ENCODE measurements around the gene FBXO8. TPM values are rescaled to one million over a fixed set of nuclear protein-coding genes. Genes with fewer than 3 reads are reported as not detected.
A peak's percentile ranks its signal among the peaks of the same experiment; 100 is the strongest.
"Not testable (repeated sequence)": the region's sequence is repeated elsewhere in the genome, so short reads cannot be mapped to it uniquely, and the experiment has no call there.

The FBXO8 gene
- total RNA-seq, 1 experiment from 2014 or later = 9.9 TPM

- Histone ChIP-seq H3K4me1 (no peaks in the 10 kb centered on the region), H3K4me3 (no peak overlapping the region), H3K36me3 (no peaks in the 10 kb centered on the region), H3K27me3 (no peaks in the 10 kb centered on the region), H3K9me3 (replicated peaks) (no peaks in the 10 kb centered on the region), H3K27ac (no peak overlapping the region)
- no peak for DNase-seq
Observed at GRCh38 chr4:174274436-174274835, 9.0 kb downstream of the FBXO8 start.

GRCh38 chr4:174273930-174274329 lies 9.5 kb downstream of the FBXO8 start:
- H3K27ac ChIP-seq = no peak overlapping the region
- no peak overlapping the region for H3K4me3 ChIP-seq
- no peaks in the 10 kb centered on the region for H3K36me3 ChIP-seq
- no peaks in the 10 kb centered on the region for H3K27me3 ChIP-seq
- no peak for DNase-seq
- no peaks in the 10 kb centered on the region for H3K4me1 ChIP-seq
- no peaks in the 10 kb centered on the region for H3K9me3 ChIP-seq (replicated peaks)

- Histone ChIP-seq H3K4me1 (no peaks in the 10 kb centered on the region), H3K9me3 (replicated peaks) (no peaks in the 10 kb centered on the region), H3K36me3 (no peaks in the 10 kb centered on the region), H3K4me3 (no peak overlapping the region), H3K27me3 (no peaks in the 10 kb centered on the region), H3K27ac (no peak overlapping the region)
- DNase-seq = no peak
Observed at GRCh38 chr4:174266416-174266815, 17.1 kb downstream of the FBXO8 start.

GRCh38 chr4:174265916-174266315 lies 17.6 kb downstream of the FBXO8 start:
- H3K4me1 ChIP-seq = no peaks in the 10 kb centered on the region
- no peaks in the 10 kb centered on the region for H3K27me3 ChIP-seq
- H3K27ac ChIP-seq = peak overlapping the region; percentile 32
- H3K4me3 ChIP-seq = no peak overlapping the region
- peak in 1 of 2 experiments; percentile 40 for DNase-seq
- no peaks in the 10 kb centered on the region for H3K9me3 ChIP-seq (replicated peaks)
- no peaks in the 10 kb centered on the region for H3K36me3 ChIP-seq

GRCh38 chr4:174263445-174263736 lies 20.1 kb downstream of the FBXO8 start:
- Histone ChIP-seq H3K27me3 (no peaks in the 10 kb centered on the region), H3K9me3 (replicated peaks) (no peaks in the 10 kb centered on the region), H3K4me3 (no peak overlapping the region), H3K4me1 (peaks cover 3% of the 10 kb centered on the region; the same call in 1 of the 2 replicates), H3K27ac (no peak overlapping the region), H3K36me3 (no peaks in the 10 kb centered on the region)
- no peak for DNase-seq

GRCh38 chr4:174262624-174263444 lies 20.6 kb downstream of the FBXO8 start:
- Histone ChIP-seq H3K27me3 (no peaks in the 10 kb centered on the region), H3K36me3 (no peaks in the 10 kb centered on the region), H3K4me1 (peaks cover 3% of the 10 kb centered on the region; the same call in 1 of the 2 replicates), H3K9me3 (replicated peaks) (no peaks in the 10 kb centered on the region), H3K27ac (no peak overlapping the region), H3K4me3 (no peak overlapping the region)
- no peak for DNase-seq

GRCh38 chr4:174261432-174261831 lies 22.0 kb downstream of the FBXO8 start:
- DNase-seq; H3K4me1 ChIP-seq; H3K36me3 ChIP-seq; H3K27ac ChIP-seq; H3K27me3 ChIP-seq; H3K4me3 ChIP-seq; H3K9me3 ChIP-seq (replicated peaks): not testable (repeated sequence)

GRCh38 chr4:174260099-174260498 lies 23.4 kb downstream of the FBXO8 start:
- Histone ChIP-seq H3K27ac (no peak overlapping the region), H3K36me3 (no peaks in the 10 kb centered on the region), H3K4me1 (peaks cover 19% of the 10 kb centered on the region), H3K9me3 (replicated peaks) (no peaks in the 10 kb centered on the region), H3K27me3 (no peaks in the 10 kb centered on the region), H3K4me3 (no peak overlapping the region)
- DNase-seq = no peak

GRCh38 chr4:174259580-174259979 lies 23.9 kb downstream of the FBXO8 start:
- Histone ChIP-seq H3K9me3 (replicated peaks) (no peaks in the 10 kb centered on the region), H3K27me3 (no peaks in the 10 kb centered on the region), H3K4me3 (no peak overlapping the region), H3K27ac (no peak overlapping the region), H3K4me1 (peaks cover 21% of the 10 kb centered on the region), H3K36me3 (no peaks in the 10 kb centered on the region)
- DNase-seq = no peak

GRCh38 chr4:174256277-174256713 lies 27.2 kb downstream of the FBXO8 start:
- peaks cover 21% of the 10 kb centered on the region for H3K4me1 ChIP-seq
- peak in 1 of 2 experiments; percentile 15 for DNase-seq

GRCh38 chr4:174255786-174256185 lies 27.7 kb downstream of the FBXO8 start:
- H3K4me3 ChIP-seq = peak overlapping the region; percentile 20; the same call in 1 of the 2 replicates
- DNase-seq = peak; percentile 82 to 86
- no peaks in the 10 kb centered on the region for H3K36me3 ChIP-seq
- H3K27me3 ChIP-seq = no peaks in the 10 kb centered on the region
- H3K9me3 ChIP-seq (replicated peaks) = no peaks in the 10 kb centered on the region
- peaks cover 21% of the 10 kb centered on the region for H3K4me1 ChIP-seq
- H3K27ac ChIP-seq = peak overlapping the region; percentile 87

More at GRCh38 chr4:174256277-174256713, 27.2 kb downstream of the FBXO8 start:
- peak overlapping the region; percentile 20 for H3K4me3 ChIP-seq
- H3K27ac ChIP-seq = peak overlapping the region; percentile 87
- H3K27me3 ChIP-seq = no peaks in the 10 kb centered on the region
- H3K36me3 ChIP-seq = no peaks in the 10 kb centered on the region
- no peaks in the 10 kb centered on the region for H3K9me3 ChIP-seq (replicated peaks)

GRCh38 chr4:174255374-174255773 lies 28.1 kb downstream of the FBXO8 start:
- peaks cover 21% of the 10 kb centered on the region for H3K4me1 ChIP-seq
- peak overlapping the region; percentile 87 for H3K27ac ChIP-seq
- DNase-seq = no peak
- no peak overlapping the region for H3K4me3 ChIP-seq
- no peaks in the 10 kb centered on the region for H3K27me3 ChIP-seq
- H3K36me3 ChIP-seq = no peaks in the 10 kb centered on the region
- H3K9me3 ChIP-seq (replicated peaks) = no peaks in the 10 kb centered on the region

- no peak overlapping the region for H3K4me3 ChIP-seq
- H3K36me3 ChIP-seq = no peaks in the 10 kb centered on the region
- H3K27me3 ChIP-seq = no peaks in the 10 kb centered on the region
- no peaks in the 10 kb centered on the region for H3K9me3 ChIP-seq (replicated peaks)
- H3K4me1 ChIP-seq = peaks cover 18% of the 10 kb centered on the region
- no peak for DNase-seq
- H3K27ac ChIP-seq = no peak overlapping the region
Observed at GRCh38 chr4:174254613-174255012, 28.9 kb downstream of the FBXO8 start.

GRCh38 chr4:174252412-174252811 lies 31.1 kb downstream of the FBXO8 start:
- no peak overlapping the region for H3K4me3 ChIP-seq
- H3K36me3 ChIP-seq = no peaks in the 10 kb centered on the region
- H3K27me3 ChIP-seq = no peaks in the 10 kb centered on the region
- H3K27ac ChIP-seq = no peak overlapping the region
- no peak for DNase-seq
- H3K4me1 ChIP-seq = peaks cover 18% of the 10 kb centered on the region
- H3K9me3 ChIP-seq (replicated peaks) = no peaks in the 10 kb centered on the region

- DNase-seq = peak in 1 of 2 experiments; percentile 13
- H3K27ac ChIP-seq = no peak overlapping the region; the same call in 1 of the 2 replicates
- H3K36me3 ChIP-seq = no peaks in the 10 kb centered on the region
- H3K4me3 ChIP-seq = no peak overlapping the region
- H3K27me3 ChIP-seq = no peaks in the 10 kb centered on the region
- no peaks in the 10 kb centered on the region for H3K4me1 ChIP-seq
- H3K9me3 ChIP-seq (replicated peaks) = no peaks in the 10 kb centered on the region
Observed at GRCh38 chr4:174248407-174248806, 35.1 kb downstream of the FBXO8 start.

GRCh38 chr4:174245714-174246113 lies 37.8 kb downstream of the FBXO8 start:
- H3K9me3 ChIP-seq (replicated peaks) = no peaks in the 10 kb centered on the region
- DNase-seq = no peak
- no peak overlapping the region for H3K27ac ChIP-seq
- H3K36me3 ChIP-seq = no peaks in the 10 kb centered on the region
- no peaks in the 10 kb centered on the region for H3K27me3 ChIP-seq
- H3K4me3 ChIP-seq = no peak overlapping the region
- H3K4me1 ChIP-seq = no peaks in the 10 kb centered on the region
